GM12878 (cell line): ENCODE measurements around the gene MZT2B.
"Not testable (repeated sequence)": the region's sequence is repeated elsewhere in the genome, so short reads cannot be mapped to it uniquely, and the experiment has no call there.

Experiments
- BHLHE40 ChIP-seq, 2 experiments: fragments of 450-650 bp in 1 of 2; IDR thresholded peaks; 2 replicates each; pipeline ENCODE4 v1.6.1; 2011 to 2017; ENCODE audit warnings: low read depth in 2 of 2, borderline replicate concordance in 1 of 2, improper control_type of control experiment in 1 of 2, low read length in 1 of 2, mild to moderate bottlenecking in 1 of 2
- CHD4 ChIP-seq: fragments of 200-600 bp; sonication (generic); IDR thresholded peaks from 2 replicates; pipeline ENCODE4 v1.6.1; 2016; ENCODE audit warnings: mild to moderate bottlenecking
- CTCF ChIP-seq, 3 experiments: IDR thresholded peaks in 2 of 3; conservative IDR thresholded peaks in 1 of 3; 2 replicates each; pipeline ENCODE4 v1.5.1; 2011; ENCODE audit warnings: low read depth in 3 of 3, low read length in 3 of 3, mild to moderate bottlenecking in 3 of 3, control low read depth in 2 of 3, moderate library complexity in 2 of 3, inconsistent platforms in 1 of 3, mixed read lengths in 1 of 3; ENCODE audit not compliant: control insufficient read depth in 2 of 3, insufficient read depth in 1 of 3; ENCODE audit errors: extremely low read depth in 1 of 3
- EP300 ChIP-seq, 2 experiments: fragments of 150-350 bp in 1 of 2; IDR thresholded peaks; 2 replicates each; pipeline ENCODE4 v1.6.1; 2011 to 2012; ENCODE audit warnings: low read depth in 2 of 2, low read length in 2 of 2, borderline replicate concordance in 1 of 2, improper control_type of control experiment in 1 of 2, inconsistent platforms in 1 of 2; ENCODE audit not compliant: control insufficient read depth in 1 of 2
- EZH2 ChIP-seq: IDR thresholded peaks from 2 replicates; pipeline ENCODE4 v1.6.1; 2012; ENCODE audit warnings: low read depth, mild to moderate bottlenecking, control low read depth, inconsistent platforms, low read length, borderline replicate concordance; ENCODE audit not compliant: control insufficient read depth
- FOXM1 ChIP-seq: IDR thresholded peaks from 2 replicates; pipeline ENCODE4 v1.6.1; 2012; ENCODE audit warnings: low read depth, mild to moderate bottlenecking, inconsistent platforms, low read length, moderate library complexity
- TAF1 ChIP-seq: IDR thresholded peaks from 2 replicates; pipeline ENCODE4 v1.6.1; 2011; ENCODE audit warnings: mild to moderate bottlenecking, low read depth, low read length, borderline replicate concordance
- ZSCAN29 ChIP-seq: fragments of 450-650 bp; IDR thresholded peaks from 2 replicates; pipeline ENCODE4 v1.6.1; 2017; ENCODE audit warnings: mild to moderate bottlenecking, moderate library complexity
- ZZZ3 ChIP-seq: IDR thresholded peaks from 2 replicates; pipeline ENCODE4 v1.6.1; 2011; ENCODE audit warnings: low read depth; ENCODE audit not compliant: control insufficient read depth, insufficient read length

GRCh38 chr2:130228467-130229160 is 46.6 kb downstream of the MZT2B start:
- TF ChIP-seq TAF1; CTCF (IDR thresholded peaks at IDR 0.05 in 2 of 3, conservative IDR thresholded peaks at IDR 0.05 in 1 of 3; ENCODE audit: control insufficient read depth in 2 of 3, extremely low read depth in 1 of 3, insufficient read depth in 1 of 3, low read depth in 3 of 3, low read length in 3 of 3); EZH2; CHD4; BHLHE40 (IDR thresholded peaks at IDR 0.05; ENCODE audit: borderline replicate concordance in 1 of 2, low read depth in 2 of 2, low read length in 1 of 2); EP300 (IDR thresholded peaks at IDR 0.05; ENCODE audit: borderline replicate concordance in 1 of 2, control insufficient read depth in 1 of 2, low read depth in 2 of 2, low read length in 2 of 2); FOXM1; ZZZ3; ZSCAN29: not testable (repeated sequence)
